Endometrial microvascular endothelial cells (primary cell): ENCODE measurements around the gene LRRC26. TPM values are rescaled to one million over a fixed set of nuclear protein-coding genes. Genes with fewer than 3 reads are reported as not detected.

Source experiments
- in situ Hi-C: cut with HindIII; loops from 2 replicates; pipeline ENCODE4 v1.10.0; 2017; ENCODE audit warnings: low sequenced_read_pairs, low pct_unique_long_range_greater_than_20kb; ENCODE audit errors: inconsistent ontology term
- total RNA-seq: library from RNA; depleted of rRNA; stranded (reverse); fragments of >200 nt; gene quantifications from one replicate; pipeline ENCODE4 v1.2.3, GENCODE V29; 2015; ENCODE audit errors: inconsistent ontology term

The LRRC26 gene
- total RNA-seq, 1 donor from 2014 or later, result not detected

DNA sequence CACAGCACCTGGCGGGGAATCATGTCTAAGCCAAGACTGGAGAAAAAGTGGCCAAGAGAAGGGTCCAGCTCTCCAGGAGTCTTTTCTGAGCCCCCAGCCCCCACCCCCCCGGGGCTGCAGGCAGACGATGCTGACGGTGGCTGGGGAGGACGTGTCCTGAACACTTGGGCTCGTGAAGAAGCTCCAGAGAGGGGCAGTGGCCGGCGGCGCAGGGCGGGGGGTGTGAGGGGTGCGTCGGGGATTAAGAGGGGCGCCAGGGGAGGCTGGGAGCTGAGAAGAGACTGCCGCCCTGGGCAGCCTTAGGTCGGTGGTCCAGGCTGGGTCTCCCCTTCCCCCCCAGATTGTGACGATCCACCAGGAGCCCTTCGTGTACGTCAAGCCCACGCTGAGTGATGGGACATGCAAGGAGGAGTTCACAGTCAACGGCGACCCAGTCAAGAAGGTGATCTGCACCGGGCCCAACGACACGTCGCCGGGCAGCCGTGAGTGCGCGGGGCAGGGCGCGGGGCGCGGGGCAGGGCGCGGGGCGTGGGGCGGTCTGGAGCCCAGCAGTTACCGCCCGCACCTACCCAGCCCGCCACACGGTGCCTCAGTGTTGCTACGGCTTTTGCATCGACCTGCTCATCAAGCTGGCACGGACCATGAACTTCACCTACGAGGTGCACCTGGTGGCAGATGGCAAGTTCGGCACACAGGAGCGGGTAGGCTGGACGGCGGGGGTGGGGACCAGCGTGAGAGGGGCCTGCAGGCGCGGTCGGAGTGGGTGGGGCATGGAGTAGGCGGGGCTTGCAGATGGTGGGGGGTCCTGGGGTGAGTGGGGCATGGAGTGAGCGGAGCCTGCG is 8.9 kb downstream of the LRRC26 start:
- in situ Hi-C loops, result loop anchor here (25.0 kb wide), 1 partner anchor 224 kb away; the partner anchor contains the start of genes C8G and FBXW5

GRCh38 chr9:137160054-137160425 is 9.8 kb downstream of the LRRC26 start:
- in situ Hi-C loops, result loop anchor here (25.0 kb wide), 1 partner anchor 223 kb away; the partner anchor contains the start of genes C8G and FBXW5

- in situ Hi-C loops, result loop anchor here (25.0 kb wide), 1 partner anchor 222 kb away; the partner anchor contains the start of genes C8G and FBXW5
Measured at GRCh38 chr9:137159105-137160053, 10.5 kb downstream of the LRRC26 start.

- in situ Hi-C loops, result loop anchor here (25.0 kb wide), 1 partner anchor 221 kb away; the partner anchor contains the start of genes C8G and FBXW5
Measured at GRCh38 chr9:137158625-137159024, 11.2 kb downstream of the LRRC26 start.

- in situ Hi-C loops, result loop anchor here (25.0 kb wide), 1 partner anchor 221 kb away; the partner anchor contains the start of genes C8G and FBXW5
Measured at GRCh38 chr9:137157618-137158415, 12.0 kb downstream of the LRRC26 start.

- in situ Hi-C loops, result loop anchor here (25.0 kb wide), 1 partner anchor 219 kb away; the partner anchor contains the start of genes C8G and FBXW5
Measured at GRCh38 chr9:137156567-137157375, 13.1 kb downstream of the LRRC26 start.

DNA sequence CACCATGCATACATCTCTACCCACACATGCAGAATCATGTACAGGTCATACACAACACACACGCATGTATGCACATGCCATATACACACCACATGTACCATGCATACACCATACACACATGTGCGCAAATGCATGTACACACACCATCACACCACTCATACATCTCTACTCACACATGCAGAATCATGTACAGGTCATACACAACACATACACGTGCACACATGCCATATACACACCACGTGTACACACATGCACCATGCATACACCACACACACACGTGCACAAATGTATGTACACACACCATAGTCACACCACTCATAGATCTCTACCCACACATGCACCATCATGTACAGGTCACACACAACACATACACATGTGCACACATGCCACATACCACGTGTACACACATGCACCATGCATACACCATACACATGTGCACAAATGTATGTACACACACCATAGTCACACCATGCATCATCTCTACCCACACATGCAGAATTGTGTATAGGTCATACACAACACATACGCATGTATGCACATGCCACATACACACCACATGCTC is 16.9 kb downstream of the LRRC26 start:
- in situ Hi-C loops, result loop anchor here (25.0 kb wide), 1 partner anchor 216 kb away; the partner anchor contains the start of genes C8G and FBXW5

GRCh38 chr9:137150617-137151457 is 19.0 kb downstream of the LRRC26 start:
- in situ Hi-C loops, result loop anchor here (25.0 kb wide), 1 partner anchor 214 kb away; the partner anchor contains the start of genes C8G and FBXW5

DNA sequence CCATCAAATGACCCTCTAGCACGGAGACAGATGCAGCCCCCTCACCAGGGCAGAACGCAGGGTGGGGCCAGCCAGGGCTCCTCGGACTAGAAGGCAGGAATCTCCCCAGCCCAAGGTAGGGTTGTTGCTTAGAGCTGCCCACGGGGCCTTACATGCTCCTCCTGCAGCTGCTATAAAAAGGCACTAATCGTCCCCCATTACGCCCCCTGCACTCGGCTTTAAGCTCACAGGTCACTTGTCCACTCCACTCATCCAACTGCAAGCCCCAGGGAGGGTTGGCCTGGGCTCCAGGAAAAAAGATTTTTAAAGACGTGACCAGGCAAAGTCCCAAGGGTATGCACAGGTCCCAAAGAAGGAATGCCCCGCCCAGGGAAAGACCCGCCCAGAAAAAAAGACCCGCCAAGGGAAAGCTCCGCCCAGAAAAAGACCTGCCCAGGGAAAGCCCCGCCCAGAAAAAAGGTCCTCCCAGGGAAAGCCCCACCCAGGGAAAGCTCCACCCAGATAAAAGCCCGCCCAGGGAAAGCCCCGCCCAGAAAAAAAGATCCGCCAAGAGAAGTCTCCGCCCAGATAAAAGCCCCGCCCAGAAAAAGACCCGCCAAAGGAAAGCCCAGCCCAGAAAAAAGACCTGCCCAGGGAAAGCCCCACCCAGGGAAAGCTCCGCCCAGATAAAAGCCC is 19.8 kb downstream of the LRRC26 start:
- in situ Hi-C loops, result loop anchor here (25.0 kb wide), 1 partner anchor 213 kb away; the partner anchor contains the start of genes C8G and FBXW5

- in situ Hi-C loops, result no loop called here
Measured at GRCh38 chr9:137149363-137149762, 20.5 kb downstream of the LRRC26 start.

- in situ Hi-C loops, result no loop called here
Measured at GRCh38 chr9:137148661-137149060, 21.2 kb downstream of the LRRC26 start.

DNA sequence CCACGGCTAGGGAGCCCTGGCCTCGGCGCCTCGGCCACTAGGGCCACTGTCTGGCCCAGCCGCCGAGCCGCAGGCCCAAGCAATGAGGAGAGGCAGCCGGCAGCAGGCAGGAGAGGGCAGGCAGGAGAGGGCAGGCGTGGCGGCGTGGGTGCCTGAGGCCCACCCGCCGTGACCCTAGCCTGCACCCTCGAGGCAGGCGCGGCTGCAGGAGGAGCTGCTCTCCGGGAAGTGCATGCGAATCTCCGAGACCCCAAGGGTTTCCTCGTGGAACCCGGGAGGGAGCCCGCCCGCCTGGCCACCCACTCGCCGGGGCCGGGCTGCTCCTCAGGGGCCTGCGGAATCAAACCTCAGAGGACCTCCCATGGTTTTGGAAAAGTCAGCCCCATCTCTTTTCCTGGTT is 21.6 kb downstream of the LRRC26 start:
- in situ Hi-C loops, result no loop called here

DNA sequence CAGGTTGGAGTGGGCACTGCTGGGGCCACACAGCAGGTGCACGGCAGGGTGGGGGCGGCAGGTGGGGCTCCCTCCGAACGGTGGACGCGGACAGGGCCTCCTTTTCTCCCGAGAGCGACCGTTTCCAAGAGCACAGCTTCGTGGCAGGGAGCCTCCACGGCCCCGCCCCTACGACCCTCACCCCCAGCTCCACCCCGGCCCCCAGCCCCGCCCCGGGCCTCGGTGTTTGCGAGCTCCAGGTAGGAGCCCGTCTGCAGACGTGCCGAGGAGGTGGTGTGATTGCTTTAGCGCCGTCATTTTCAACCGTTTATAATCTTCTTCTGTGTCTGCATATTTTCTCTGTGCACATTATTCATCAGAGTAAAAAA is 22.1 kb downstream of the LRRC26 start:
- in situ Hi-C loops, result no loop called here

DNA sequence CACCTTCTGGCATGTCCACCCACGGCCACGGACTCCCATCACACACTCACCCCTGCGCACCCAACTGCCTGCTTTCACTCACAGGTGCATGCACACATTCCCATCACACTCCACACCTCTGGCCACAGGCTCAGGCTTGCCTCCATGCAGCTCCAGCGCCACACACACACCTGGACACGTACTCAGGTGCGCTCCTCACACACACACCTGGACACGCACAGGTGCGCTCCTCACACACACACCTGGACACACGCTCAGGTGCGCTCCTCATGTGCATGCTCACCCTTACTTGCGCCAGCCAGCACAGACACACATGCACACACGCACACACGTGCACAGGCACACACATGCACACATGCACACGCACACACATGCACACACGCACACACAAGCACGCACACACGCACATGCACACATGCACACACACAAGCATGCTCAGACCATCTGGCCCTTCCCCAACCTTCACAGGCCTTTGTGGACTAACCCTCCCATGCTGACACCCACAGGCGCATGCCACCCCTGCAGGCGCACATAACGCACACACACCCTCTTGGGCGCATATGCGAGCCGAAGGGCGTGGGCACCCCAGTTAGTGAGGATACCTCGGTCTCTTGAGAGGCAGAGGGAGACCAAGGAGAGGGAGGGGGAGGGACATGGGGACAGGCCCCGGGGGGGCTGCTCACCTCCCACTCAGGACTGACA is 22.6 kb downstream of the LRRC26 start:
- in situ Hi-C loops, result no loop called here

- in situ Hi-C loops, result no loop called here
Measured at GRCh38 chr9:137146527-137146918, 23.3 kb downstream of the LRRC26 start.
